DMS 273 treated with DMSO at 0.1 percent for 48 hours (cell line): ENCODE data around the gene NKX6-2.
"Not testable (repeated sequence)": the region's sequence is repeated elsewhere in the genome, so short reads cannot be mapped to it uniquely, and the experiment has no call there.

Experiments used
- DNase-seq: peaks from one replicate; lab custom pipeline; 2025; lab: John Stamatoyannopoulos, UW

NKX6-2 gene

DNA sequence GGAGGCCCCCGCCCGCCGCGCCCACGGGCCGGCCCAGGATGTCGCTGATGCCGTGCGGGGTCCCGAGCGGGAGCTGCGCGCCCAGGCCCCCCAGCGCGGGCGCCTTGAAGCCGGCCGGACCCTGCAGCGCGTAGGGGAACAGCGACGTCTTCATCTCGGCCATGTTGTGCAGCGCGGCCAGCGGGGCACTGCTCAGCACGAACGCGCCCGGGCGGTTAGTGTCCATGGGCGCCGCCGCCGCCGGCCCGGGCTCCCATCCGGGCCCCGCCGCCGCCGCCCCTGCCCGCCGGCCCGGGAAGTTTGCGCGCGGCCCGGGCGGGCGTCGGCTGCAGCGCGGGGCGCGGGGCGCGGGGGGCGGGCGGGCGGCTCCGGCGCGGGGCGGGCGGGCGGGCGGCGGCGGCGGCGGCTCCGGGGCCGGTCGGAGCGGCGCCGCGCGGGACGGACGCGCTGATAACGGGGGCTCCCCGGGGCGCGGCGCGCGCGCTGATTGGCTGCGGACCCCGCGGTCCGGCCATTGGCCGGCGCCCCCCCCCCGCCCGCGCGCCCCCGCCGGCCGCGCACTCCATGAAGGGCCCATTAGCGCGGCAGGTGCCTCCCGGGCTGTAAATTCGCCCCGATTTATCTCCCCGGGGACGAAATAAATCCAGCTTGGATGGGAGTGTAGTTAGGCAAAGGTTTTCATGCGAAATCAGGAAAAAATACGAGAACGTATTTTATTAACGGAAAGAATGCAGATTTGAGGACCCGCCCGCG, at the start of gene NKX6-2:
NKX6-2 (minus strand) TSS at position 425 of the 753 bp plus-strand sequence; CDS start at position 226, 199 bp downstream.
- DNase-seq = no peak

DNA sequence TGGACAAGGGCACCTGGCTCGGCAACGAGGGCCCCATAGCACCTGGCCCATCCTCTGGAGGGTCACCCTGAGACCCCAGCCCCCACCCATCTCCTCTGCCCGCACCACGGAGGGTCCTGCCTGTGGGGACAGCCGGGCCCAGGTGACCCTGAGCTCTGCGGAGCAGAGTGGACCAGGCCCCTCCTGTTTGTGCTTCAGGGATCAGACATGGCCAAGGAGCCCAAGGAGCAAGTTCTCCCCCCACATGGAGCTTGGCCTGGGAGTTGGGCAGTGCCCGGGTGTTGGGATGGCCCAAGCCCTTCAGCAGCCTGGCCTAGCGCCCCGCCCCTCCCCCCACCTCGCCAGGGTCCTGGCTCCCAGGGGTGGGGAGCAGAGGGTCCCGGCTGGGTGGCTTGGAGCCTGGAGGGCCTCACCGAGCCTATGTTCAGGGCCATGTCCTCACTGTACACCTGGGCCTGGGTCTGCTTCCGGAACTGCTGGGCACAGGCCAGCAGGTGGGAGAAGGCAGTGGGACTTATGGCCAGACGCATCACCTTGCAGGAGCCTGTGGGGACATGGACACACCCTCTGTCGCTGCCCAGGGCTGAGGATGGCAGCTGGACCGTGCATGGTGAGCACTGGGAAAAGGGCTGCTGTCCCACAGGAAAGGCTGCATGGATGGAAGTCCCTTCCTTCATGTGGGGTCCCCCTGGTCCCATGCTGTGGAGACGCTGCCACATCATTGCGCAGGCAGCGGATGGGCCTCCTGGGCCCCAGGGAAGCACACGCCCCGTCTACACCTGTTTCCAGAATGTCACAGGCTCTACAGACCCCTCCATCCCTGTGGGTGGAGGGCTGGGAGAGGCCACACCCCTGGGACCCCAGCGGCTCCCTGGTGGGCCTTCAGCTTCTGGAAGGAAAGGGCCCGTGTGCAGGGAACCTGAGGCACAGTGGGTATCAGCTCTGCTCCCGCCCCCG, 49.2 kb upstream of the NKX6-2 start:
- DNase-seq = no peak

DNA sequence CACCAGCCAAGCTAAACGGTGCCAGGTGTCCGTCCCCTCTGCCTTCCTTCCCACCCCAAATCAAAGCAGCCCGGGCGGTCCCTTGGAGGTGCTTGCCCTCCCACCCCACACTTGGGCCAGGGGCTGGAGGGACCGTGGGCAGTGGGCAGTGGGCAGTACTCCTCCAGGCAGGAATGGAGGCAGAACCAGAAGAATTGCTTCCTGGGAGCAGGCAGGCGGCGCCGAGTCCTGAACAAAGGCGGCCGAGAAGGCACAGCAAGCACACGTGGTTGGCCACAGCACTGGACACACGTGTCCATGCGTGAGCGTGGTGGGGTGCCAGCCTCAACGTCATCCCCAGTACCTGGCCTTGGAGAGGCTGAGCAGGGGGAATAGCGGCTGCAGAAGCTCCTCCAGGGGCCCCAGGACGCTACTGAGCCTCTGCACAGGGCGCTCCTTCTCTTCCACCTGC, 48.4 kb upstream of the NKX6-2 start:
- no peak for DNase-seq

DNA sequence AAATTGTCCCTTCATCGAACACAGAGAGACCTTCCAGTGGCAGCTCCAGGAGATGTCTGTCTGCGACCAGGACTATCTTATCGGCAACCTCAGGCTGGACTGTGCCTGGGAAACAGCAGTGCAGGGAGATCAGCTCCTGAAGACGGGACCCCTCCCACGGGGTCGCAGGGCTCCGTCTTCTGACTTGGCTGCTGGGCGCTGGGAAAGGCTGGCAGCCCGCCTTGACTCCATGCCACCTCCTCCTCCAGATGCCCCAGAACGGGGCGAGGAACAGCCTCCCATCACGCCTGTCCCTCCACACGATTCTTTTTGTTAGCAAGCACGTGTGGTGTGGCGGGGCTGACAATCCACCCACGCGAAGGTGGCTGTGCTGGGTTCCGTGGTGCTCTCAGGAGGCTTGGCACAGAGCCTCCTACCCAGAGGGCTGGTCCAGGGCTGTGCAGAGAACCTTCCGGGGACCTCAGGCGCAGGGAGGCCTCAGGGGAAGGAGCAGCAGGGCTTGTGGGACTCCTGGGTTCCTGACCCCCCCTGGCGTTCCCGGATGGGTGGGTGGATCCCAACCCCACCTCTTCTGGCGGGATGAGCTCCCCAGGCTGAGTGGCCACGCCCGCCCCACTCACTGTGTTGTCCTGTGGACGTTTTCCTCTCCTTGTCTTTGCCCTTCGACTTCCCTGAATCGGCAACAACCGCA, 47.6 kb upstream of the NKX6-2 start:
- no peak for DNase-seq

DNA sequence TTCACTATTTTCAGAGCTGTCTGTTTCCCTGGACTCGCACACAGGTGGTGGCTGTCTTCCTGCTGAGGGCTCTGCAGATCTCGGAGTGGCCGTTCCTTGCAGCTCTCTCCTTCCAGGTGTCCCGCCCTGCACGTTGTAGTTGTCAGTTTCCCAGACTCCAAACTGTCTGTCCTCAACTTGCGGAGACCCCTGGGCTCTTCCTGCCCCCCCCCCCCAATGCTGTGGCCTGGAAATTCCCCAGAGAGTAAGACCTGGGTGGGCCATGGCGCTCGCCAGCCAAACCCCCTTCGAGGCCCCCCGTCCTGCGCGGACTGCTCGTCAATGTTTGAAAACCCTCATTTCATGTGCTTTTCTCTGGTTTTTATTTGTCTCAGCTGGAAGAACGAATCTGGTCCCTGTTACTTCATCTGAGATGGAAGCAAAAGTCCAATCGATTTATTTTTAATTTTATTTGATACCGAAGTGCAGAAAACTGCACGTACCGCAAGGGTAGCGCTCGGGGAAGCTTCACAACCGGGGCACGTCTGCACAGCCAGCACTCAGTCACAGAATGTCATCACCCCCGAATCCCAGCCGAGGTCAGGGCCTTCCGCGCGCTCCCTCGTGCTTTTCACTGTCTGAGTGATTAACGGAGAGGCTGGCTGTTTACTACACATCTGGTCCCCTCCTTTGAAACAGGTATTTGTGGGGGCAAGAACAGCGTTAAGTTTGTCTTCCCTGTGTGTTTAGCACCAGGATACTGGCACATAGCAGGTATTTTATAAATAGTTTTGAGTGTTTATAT, 46.4 kb upstream of the NKX6-2 start:
- no peak for DNase-seq

DNA sequence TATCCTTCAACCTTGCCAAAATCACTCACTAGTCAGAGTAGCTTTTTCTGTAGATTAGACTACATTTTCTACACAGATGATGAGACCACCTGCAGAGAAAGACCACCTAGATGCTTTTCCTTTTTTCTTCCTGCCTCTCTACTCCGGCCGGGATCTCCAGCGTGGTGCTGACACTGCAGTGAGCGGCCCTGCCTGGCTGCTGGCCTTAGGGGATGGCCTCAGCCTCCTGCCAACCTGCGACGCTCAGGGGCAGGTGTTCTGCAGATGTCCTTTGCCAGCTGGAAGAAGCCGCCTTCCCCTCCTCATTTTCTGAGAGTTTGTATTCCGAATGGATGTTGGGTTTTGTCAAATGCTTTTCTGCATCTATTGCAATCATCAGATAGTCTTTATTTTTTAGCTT, 43.5 kb upstream of the NKX6-2 start:
- no peak for DNase-seq

DNA sequence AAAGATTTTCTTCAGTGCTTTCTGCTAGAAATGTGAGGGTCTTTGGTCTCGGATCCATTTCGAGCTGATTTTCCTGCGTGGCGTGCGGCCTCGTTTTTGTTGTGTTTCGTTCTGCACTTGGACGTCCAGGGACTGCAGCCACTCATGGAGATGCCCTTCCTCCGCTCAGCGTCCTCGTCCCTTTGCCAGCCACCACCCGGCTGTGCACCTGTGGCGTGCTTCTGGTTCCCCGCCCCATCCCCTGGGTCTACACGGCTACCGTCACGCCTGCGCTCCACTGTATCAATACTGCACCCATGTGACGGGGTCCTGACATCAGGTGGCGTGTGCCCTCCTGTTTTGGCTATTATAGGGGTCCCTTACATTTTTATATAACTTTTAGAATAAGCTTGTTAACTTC, 42.7 kb upstream of the NKX6-2 start:
- no peak for DNase-seq

DNA sequence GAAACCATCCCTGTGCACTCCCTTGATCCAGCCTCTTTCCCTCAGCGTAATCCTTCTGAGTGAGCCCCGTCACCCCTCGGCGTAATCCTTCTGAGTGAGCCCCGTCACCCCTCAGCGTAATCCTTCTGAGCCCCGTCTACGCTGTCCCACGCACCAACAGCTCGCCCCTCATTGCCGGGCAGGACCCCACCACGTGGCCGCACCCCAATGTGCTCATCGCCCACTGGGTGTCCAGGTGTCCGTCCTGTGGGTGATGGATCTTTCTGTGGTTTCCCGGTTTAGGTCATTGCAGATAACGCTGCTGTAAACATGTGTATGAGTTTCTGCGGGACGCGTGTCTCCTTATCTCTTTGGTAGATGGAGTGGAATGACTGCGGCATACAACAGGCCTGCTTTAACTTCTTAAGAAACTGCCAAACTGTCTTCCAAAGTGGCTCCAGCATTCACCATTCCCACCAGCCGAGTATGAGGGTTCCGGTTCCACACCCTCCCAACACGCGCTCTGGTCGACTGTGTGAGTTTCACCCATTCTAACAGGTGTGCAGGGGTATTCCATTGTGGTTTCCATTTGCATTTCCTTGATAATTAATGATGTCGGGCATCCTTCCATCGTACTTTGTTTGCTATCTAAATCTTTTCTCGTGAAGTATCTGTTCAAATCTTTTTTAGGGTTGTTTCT, 42.1 kb upstream of the NKX6-2 start:
- DNase-seq = no peak

DNA sequence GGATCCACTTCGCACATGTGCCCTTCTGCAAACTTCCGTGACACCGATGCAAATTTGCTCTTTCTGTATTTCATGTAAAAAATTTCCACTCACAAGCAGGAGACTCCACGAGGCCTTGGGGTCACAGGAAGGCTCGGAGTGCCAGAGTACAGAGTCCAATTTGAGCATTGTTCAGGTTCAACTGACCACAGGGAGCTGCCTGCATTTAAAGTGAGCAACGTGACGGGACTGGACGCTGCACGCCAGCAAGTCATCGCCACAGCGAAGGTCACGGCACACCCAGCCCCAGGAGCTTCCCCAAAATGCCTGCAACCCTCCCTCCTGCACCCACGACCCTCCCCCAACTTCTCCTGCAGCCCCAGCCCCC, 41.5 kb upstream of the NKX6-2 start:
- DNase-seq = no peak

DNA sequence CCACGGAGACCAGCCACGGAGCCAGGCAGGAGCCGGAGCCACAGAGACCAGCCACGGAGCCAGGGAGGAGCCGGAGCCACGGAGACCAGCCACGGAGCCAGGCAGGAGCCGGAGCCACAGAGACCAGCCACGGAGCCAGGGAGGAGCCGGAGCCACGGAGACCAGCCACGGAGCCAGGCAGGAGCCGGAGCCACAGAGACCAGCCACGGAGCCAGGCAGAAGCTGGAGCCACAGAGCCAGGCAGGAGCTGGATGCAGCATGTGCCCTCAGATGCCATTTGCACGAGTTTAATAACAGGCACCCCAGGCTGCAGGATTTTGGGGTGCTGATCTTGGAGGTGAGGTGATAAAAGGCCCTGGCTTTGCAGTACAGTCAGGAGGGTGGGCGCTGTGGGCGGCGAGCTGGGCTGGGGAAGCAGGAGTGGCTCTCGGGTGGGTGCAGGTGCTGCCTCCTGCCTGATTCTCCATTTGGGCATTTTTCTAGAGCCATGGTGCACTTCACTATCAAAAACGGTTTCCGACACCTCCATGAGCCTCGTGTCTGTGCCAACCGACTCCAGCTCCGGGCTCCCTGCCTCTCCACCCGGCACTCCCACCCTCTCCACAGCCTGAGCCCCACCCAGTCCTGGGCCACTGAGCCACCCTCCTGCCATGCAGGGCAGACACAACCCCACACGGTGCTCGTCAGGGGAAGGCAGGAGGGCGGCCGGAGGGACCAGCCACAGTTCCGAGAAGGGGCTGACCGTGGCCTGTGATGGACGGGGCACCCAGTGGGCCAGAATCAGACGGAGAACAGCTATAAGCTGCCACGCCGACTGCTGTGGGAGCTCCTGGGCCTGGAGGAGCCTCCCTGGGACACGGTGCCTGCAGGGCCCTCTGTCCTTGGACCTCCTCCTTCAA, 40.8 kb upstream of the NKX6-2 start:
- DNase-seq = no peak

DNA sequence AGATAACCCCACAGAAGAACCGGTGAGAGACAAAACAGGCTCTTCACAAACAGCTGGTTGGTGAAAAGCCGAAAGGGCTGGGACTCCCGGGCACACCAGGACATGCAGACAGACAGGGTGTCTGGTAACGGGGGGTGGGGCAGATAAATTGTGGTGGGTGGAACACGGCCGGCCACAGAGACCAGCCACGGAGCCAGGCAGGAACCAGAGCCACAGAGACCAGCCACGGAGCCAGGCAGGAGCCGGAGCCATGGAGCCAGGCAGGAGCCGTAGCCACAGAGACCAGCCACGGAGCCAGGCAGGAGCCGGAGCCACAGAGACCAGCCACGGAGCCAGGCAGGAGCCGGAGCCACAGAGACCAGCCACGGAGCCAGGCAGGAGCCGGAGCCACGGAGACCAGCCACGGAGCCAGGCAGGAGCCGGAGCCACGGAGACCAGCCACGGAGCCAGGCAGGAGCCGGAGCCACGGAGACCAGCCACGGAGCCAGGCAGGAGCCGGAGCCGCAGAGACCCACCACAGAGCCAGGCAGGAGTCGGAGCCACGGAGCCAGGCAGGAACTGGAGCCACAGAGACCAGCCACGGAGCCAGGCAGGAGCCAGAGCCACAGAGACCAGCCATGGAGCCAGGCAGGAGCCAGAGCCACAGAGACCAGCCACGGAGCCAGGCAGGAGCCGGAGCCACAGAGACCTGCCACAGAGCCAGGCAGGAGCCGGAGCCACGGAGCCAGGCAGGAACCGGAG, 40.0 kb upstream of the NKX6-2 start:
- not testable (repeated sequence) for DNase-seq

DNA sequence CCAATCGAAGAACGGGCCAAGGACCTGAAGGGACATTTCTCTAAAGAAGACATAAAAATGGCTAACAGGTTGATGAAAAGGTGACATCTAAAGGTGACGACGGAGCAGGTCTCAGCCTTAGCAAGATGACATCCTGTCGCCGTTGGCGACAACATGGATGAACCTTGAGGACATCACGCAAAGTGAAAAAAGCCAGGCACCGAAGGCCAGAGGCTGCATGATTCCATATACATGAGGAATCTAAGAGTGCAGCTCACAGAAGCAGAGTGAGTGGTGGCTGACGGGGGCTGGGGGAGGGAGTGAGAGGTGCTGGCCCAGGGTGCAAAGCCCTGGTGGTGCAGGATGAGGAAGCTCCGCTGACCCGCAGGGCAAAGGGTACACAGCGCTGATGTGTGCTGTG, 34.1 kb upstream of the NKX6-2 start:
- no peak for DNase-seq

DNA sequence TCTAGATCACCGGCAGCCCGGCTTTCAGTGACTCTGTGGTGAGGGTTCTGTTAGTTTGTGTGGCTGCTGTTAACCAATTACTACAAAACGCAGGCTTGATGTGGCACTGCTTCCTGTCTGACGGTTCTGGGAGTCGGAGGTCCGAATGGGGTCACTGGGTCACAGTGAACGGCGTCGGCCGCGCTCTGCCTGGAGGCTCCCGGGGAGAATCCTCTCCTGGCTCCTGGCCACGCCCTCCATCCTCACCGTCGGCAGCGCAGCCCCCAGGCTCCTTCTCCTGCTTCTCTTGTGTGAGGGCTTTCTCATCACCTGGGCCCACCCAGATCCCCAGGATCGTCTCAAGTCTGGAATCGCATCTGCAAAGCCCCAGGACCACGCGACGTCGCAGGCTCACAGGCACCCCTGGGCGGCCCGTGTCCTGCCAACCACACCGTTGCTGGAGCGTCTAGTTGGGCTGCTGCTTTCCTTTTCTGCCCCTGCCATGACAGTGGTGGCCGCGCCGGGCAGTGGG, 31.8 kb upstream of the NKX6-2 start:
- no peak for DNase-seq

DNA sequence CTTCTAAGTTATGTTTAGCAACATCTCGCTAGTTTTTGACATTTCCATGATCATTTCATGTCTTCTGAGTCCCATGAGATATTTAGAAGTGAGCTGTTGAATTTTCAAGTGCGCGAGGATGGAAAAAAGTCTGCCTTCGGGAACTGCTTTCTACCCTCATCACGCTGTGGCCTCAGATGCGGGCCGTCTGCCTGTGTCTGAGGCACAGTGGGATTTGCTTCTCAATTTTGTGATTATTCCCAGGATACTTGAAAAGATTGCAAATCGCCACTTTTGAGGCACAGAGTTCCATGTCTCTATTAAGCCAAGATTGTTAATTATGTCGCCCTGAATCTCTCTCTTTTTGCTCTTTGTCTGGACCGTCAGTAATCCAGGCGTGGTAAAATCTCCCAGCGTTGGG, 30.8 kb upstream of the NKX6-2 start:
- no peak for DNase-seq

DNA sequence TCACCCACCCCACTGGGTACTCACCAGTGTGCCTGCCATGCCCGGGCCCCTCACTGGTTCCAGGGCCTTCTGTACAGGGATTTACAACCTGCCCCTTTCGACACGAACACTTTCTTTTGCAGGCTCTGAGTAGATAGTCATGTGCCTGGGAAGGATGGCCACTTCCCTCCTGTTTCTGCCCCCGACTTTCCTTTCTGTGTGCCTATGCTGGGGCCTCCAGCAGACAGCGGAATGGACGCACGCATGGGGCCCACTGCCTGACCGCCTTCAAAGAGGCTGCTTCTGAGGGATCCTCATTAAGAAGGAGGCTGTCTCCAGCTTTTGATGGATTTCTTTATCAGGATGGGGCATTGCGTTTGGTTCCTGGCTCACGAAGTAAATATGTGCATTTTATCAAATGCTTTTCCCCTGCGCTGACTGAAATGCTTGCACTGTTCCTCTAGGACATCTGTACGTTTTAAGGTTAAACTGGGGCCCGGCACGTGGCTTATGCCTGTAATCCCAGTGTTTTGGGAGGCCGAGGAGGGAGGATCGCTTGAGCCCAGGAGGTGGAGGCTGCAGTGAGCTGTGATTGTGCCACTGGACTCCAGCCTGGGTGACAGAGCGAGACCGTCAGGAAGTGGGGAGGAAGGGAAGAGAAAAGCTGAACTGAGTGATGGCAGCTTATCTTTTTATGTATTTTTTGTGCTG, 29.4 kb upstream of the NKX6-2 start:
- no peak for DNase-seq

DNA sequence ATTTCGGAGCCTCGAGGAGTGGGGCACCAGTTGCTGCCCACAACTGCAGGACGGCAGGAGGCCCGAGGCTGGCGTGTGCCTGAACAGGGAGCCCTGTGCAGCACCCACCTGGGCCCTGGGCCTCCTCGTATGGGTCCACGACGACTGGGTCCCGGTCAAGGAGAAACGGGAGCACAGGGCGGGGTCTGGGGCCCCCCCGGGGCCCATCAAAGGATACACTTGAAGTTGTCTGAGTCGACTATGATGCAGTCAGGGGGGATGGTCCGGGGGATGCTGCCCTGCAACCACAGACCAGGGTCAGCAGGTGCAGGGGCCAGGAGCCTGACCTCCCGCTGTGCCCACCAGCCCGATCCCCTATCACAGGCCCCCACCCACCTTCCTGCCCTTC, 28.5 kb upstream of the NKX6-2 start:
- DNase-seq = no peak

DNA sequence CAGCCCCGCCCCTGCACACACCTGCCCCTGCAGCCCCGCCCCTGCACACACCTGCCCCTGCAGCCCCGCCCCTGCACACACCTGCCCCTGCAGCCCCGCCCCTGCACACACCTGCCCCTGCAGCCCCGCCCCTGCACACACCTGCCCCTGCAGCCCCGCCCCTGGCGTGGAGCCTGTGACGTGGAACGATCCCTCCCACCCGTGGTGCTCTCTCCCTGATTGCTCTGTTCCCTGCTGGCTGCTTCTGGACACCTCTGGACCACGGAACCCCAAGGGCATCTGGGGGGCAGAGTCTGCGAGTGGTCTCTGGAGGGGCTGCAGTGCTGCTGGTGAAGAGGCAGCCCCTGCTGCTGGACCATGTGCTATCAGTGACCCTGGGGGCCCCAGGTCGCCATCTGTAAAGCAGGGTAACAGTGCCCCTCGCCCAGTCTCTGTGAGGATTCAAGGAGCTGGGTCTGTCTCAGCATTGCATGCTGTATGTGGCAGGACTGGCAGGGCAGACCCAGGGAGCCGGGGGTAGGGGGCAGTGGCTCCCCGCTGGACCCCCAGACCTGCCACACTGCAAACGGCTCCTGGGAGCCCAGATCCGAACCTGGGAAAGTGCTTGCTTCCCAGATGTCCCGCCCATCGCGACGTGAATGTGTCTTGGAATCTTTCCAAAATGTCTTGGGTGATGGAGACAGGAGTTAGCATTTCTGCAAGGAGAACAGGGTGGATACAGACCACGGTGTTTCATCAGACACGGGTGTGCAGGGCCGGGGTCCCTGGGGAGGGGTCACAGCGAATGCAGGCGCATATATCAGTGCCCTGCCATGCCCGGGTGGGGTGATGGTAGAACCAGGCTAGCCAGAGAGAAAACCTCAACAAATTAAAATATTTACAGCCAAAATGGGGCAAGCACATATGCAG, 27.9 kb upstream of the NKX6-2 start:
- no peak for DNase-seq

DNA sequence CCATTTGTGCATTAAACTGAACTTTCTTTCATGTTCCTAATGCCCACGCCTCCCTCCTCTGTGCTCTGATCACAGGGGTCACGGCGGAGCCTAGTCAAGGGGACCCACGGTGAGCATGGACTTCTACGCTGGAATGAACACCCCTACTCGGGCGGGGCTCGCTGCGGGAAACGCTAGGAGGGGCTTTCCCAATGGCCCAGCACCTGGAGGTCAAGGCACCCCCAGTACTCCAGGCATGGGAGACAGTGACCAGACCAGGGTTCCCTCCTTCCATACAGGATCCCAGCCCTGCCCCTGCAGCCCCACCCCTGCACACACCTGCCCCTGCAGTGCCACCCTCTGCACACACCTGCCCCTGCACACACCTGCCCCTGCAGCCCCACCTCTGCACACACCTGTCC, 27.1 kb upstream of the NKX6-2 start:
- DNase-seq = no peak
